Measurements from ENCODE around the gene EMC10. TPM values are rescaled to one million over a fixed set of nuclear protein-coding genes. Genes with fewer than 3 reads are reported as not detected.

Gene EMC10
- 47.1 and 56.5 TPM in 2 replicates for total RNA-seq

DNA sequence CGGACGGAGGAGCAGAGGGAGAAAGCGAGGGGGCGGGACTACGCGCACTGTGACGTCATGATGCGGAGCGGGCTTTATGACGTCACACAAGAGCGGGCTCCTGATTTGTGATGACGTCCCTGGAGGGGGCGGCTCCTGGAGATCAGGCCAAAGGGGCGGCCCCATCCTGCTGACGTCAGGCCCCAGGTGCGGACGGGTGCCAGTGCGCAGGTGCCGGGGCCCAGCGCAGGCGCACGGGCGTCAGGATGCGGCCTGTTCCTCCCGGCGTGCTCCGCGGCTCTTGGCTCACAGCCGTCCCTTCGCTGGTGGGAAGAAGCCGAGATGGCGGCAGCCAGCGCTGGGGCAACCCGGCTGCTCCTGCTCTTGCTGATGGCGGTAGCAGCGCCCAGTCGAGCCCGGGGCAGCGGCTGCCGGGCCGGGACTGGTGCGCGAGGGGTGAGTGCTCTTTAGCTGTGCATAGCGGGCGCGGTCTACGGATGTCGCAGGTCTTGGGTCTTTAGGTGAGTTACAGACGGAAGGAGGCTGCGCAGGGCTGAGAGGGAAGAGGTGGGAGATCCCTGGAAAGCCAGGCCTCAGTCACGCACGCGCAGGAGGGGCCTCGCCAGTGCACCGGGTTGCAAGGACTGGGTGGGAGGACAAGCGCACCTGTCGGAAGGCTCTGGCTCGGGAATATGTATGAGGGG, at the start of gene EMC10, which contains the start of gene GARIN5A:
TSS of gene EMC10 (plus strand) at position 284 of the 683 bp plus-strand sequence. CDS start at position 322, 38 bp downstream.
TSS of gene GARIN5A (minus strand) at position 625 of the 683 bp plus-strand sequence. CDS start at position 165, 460 bp downstream.
- peaks cover 23% of the 10 kb centered on the region for H3K79me2 ChIP-seq (ENCODE audit: insufficient read depth, low read length)
- H3K4me3 ChIP-seq (ENCODE audit: insufficient read depth, low read length), result peak within 1 kb of the TSS; percentile 99
- peak within 1 kb of the TSS; percentile 84 for H3K4me2 ChIP-seq (ENCODE audit: insufficient read depth, low read length)
- H3K4me1 ChIP-seq (ENCODE audit: insufficient read depth, low read length), result peaks cover 7% of the 10 kb centered on the region
- peaks cover 23% of the 10 kb centered on the region for H4K20me1 ChIP-seq (ENCODE audit: insufficient read depth, low read length)
- no peaks in the 10 kb centered on the region for H3K9me3 ChIP-seq (ENCODE audit: low read depth, low read length)
- DNase-seq (ENCODE audit: insufficient read length, low spot score, missing footprints), result peak; percentile 100
- peak within 1 kb of the TSS; percentile 93 for H2AFZ ChIP-seq (ENCODE audit: low read length)
- TF ChIP-seq, protein P1, sequence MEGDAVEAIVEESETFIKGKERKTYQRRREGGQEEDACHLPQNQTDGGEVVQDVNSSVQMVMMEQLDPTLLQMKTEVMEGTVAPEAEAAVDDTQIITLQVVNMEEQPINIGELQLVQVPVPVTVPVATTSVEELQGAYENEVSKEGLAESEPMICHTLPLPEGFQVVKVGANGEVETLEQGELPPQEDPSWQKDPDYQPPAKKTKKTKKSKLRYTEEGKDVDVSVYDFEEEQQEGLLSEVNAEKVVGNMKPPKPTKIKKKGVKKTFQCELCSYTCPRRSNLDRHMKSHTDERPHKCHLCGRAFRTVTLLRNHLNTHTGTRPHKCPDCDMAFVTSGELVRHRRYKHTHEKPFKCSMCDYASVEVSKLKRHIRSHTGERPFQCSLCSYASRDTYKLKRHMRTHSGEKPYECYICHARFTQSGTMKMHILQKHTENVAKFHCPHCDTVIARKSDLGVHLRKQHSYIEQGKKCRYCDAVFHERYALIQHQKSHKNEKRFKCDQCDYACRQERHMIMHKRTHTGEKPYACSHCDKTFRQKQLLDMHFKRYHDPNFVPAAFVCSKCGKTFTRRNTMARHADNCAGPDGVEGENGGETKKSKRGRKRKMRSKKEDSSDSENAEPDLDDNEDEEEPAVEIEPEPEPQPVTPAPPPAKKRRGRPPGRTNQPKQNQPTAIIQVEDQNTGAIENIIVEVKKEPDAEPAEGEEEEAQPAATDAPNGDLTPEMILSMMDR (IDR thresholded peaks at IDR 0.05; ENCODE audit: extremely low read depth, low read depth, low read length), result no peak
- H3K36me3 ChIP-seq (ENCODE audit: insufficient read depth, low read length), result peaks cover 10% of the 10 kb centered on the region
- H3K27ac ChIP-seq (ENCODE audit: low read depth, low read length), result peak within 1 kb of the TSS; percentile 67
- H3K27me3 ChIP-seq (ENCODE audit: insufficient read depth, low read length), result no peaks in the 10 kb centered on the region

DNA sequence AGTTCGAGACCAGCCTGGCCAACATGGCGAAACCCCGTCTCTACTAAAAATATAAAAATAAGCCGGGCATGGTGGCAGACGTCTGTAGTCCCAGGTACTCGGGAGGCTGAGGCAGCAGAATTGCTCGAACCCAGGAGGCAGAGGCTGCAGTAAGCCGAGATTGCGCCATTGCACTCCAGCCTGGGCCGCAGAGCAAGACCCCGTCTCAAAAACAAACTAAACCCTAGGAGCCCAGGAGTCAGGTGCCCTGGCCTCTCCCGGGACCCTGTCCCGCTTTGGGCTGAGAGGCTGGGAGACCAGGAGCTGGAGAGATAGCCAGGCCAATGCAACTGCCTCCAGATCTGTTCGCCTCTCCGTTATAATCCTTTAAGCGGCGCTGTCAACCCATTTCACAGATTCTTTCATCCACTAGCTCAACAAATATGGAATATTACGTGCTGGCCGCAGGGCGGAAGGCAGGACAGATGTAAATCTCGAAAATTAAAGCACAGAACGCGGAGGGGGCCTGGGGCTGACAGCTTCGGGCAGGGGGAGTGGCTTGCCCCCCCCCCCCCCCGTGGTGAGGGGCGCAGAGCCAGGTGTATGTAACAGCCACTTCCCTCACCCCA, 48.9 kb upstream of the EMC10 start:
- Histone ChIP-seq H3K4me2 (ENCODE audit: insufficient read depth, low read length) (peak overlapping the region; percentile 67), H3K9me3 (ENCODE audit: low read depth, low read length) (no peaks in the 10 kb centered on the region), H2AFZ (ENCODE audit: low read length) (peak overlapping the region; percentile 77), H3K27ac (ENCODE audit: low read depth, low read length) (no peak overlapping the region), H4K20me1 (ENCODE audit: insufficient read depth, low read length) (no peaks in the 10 kb centered on the region), H3K79me2 (ENCODE audit: insufficient read depth, low read length) (no peaks in the 10 kb centered on the region), H3K4me1 (ENCODE audit: insufficient read depth, low read length) (peaks cover 5% of the 10 kb centered on the region), H3K27me3 (ENCODE audit: insufficient read depth, low read length) (peaks cover 14% of the 10 kb centered on the region), H3K4me3 (ENCODE audit: insufficient read depth, low read length) (peak overlapping the region; percentile 45), H3K36me3 (ENCODE audit: insufficient read depth, low read length) (no peaks in the 10 kb centered on the region)
- DNase-seq (ENCODE audit: insufficient read length, low spot score, missing footprints), result peak; percentile 58
- TF ChIP-seq, protein P1 (IDR thresholded peaks at IDR 0.05; ENCODE audit: extremely low read depth, low read depth, low read length), result no peak

DNA sequence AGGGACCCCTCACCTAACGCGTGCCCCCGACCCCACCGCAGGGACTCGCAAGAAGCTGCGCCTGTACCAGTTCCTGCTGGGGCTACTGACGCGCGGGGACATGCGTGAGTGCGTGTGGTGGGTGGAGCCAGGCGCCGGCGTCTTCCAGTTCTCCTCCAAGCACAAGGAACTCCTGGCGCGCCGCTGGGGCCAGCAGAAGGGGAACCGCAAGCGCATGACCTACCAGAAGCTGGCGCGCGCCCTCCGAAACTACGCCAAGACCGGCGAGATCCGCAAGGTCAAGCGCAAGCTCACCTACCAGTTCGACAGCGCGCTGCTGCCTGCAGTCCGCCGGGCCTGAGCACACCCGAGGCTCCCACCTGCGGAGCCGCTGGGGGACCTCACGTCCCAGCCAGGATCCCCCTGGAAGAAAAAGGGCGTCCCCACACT, 48.3 kb upstream of the EMC10 start:
- Histone ChIP-seq H3K79me2 (ENCODE audit: insufficient read depth, low read length) (no peaks in the 10 kb centered on the region), H3K4me2 (ENCODE audit: insufficient read depth, low read length) (peak overlapping the region; percentile 67), H3K27me3 (ENCODE audit: insufficient read depth, low read length) (peaks cover 20% of the 10 kb centered on the region), H3K4me3 (ENCODE audit: insufficient read depth, low read length) (peak overlapping the region; percentile 45), H4K20me1 (ENCODE audit: insufficient read depth, low read length) (no peaks in the 10 kb centered on the region), H3K27ac (ENCODE audit: low read depth, low read length) (no peak overlapping the region), H3K4me1 (ENCODE audit: insufficient read depth, low read length) (peaks cover 5% of the 10 kb centered on the region), H2AFZ (ENCODE audit: low read length) (peak overlapping the region; percentile 77), H3K9me3 (ENCODE audit: low read depth, low read length) (no peaks in the 10 kb centered on the region), H3K36me3 (ENCODE audit: insufficient read depth, low read length) (no peaks in the 10 kb centered on the region)
- TF ChIP-seq, protein P1 (IDR thresholded peaks at IDR 0.05; ENCODE audit: extremely low read depth, low read depth, low read length), result no peak
- DNase-seq (ENCODE audit: insufficient read length, low spot score, missing footprints), result peak; percentile 90
